ENCODE data around the gene NNT. TPM values are rescaled to one million over a fixed set of nuclear protein-coding genes. Genes with fewer than 3 reads are reported as not detected.

NNT gene
- total RNA-seq, 1 donor from 2014 or later: 80.4 TPM

GRCh38 chr5:43601454-43602260, 1.3 kb upstream of the NNT start:
- Mint-ChIP-seq H3K27ac (peak overlapping the region; percentile 90), H3K4me1 (ENCODE audit: unreplicated experiment) (peaks cover 24% of the 10 kb centered on the region), H3K27me3 (no peaks in the 10 kb centered on the region), H3K36me3 (peaks cover 7% of the 10 kb centered on the region), H3K9me3 (peaks cover 4% of the 10 kb centered on the region), H3K4me3 (peak overlapping the region; percentile 97)
- TF ChIP-seq CTCF (conservative IDR thresholded peaks at IDR 0.05): no peak
- no peak for DNase-seq (ENCODE audit: extremely low spot score, unreplicated experiment)

DNA sequence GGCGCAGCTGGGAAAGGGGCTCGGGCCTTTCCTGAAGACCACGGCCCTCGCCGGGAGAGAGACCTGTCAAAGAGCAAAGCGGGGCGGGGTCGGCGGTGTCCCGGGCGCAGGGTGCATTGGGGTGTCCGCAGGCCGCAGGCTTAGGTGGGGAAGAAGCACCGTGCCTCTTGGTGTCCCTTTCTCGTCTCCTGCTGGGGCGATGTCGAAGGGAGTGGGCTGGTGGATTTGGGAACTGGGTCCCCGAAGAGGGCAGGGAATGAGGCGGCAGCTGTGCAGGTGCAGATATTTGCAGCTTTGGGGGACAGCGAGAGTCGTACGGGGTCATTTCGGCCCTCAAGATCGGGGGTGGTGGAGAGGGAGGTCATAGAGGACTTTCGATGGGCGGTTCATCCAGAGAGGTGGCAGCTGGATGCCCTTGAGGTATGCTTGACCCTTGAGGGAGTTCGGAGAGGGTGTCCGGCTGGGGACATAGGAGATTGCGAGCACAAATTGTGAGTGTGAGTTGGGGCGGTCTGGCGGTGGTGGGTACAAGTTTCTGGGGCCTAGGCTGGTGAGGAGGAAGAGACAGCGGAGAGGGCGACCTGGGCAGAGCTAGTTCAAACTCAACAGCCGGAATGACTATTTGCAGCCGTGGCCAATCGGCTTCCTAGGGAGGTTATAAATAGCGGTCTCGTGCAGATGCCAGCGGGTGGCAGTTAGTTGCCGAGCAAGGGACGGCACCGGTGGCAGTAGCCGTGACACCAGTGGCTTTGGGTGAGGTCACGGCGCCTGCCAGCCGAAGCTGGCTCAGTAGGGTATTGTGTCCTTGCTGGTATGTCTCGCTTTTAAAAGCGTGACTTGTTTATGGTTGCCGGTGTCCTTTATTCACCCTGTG, 601 bp downstream of the NNT start:
- peak overlapping the region; percentile 90 for H3K27ac Mint-ChIP-seq
- no peak for TF ChIP-seq CTCF (conservative IDR thresholded peaks at IDR 0.05)
- peaks cover 4% of the 10 kb centered on the region for H3K9me3 Mint-ChIP-seq
- no peak for DNase-seq (ENCODE audit: extremely low spot score, unreplicated experiment)
- H3K4me3 Mint-ChIP-seq: peak overlapping the region; percentile 97
- peaks cover 15% of the 10 kb centered on the region for H3K36me3 Mint-ChIP-seq
- peaks cover 24% of the 10 kb centered on the region for H3K4me1 Mint-ChIP-seq (ENCODE audit: unreplicated experiment)
- no peaks in the 10 kb centered on the region for H3K27me3 Mint-ChIP-seq

DNA sequence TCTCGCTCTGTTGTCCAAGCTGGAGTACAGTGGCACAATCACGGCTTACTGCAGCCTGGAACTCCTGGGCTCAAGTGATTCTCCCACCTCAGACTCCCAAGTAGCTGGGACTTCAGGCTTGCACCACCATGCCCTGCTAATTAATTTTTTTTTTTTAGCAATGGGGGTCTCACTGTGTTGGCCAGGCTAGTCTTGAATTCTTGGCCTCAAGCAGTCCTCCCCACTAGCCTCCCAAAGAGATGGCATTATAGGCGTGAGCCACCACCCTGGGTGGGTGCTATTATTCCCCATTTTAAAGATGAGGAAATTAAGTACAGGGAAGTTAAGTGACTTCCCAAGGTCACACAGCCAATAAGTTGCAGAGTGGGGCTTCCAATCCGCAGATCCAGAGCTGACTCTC, 1.7 kb downstream of the NNT start:
- TF ChIP-seq CTCF (conservative IDR thresholded peaks at IDR 0.05): no peak
- Mint-ChIP-seq H3K4me3 (peak overlapping the region; percentile 97), H3K9me3 (peaks cover 4% of the 10 kb centered on the region), H3K36me3 (peaks cover 22% of the 10 kb centered on the region), H3K4me1 (ENCODE audit: unreplicated experiment) (peaks cover 24% of the 10 kb centered on the region), H3K27ac (no peak overlapping the region), H3K27me3 (no peaks in the 10 kb centered on the region)
- DNase-seq (ENCODE audit: extremely low spot score, unreplicated experiment): no peak

- peaks cover 24% of the 10 kb centered on the region for H3K4me1 Mint-ChIP-seq (ENCODE audit: unreplicated experiment)
- H3K4me3 Mint-ChIP-seq: no peak overlapping the region
- no peaks in the 10 kb centered on the region for H3K27me3 Mint-ChIP-seq
- H3K36me3 Mint-ChIP-seq: peaks cover 30% of the 10 kb centered on the region
- no peak overlapping the region for H3K27ac Mint-ChIP-seq
- DNase-seq (ENCODE audit: extremely low spot score, unreplicated experiment): no peak
- no peak for TF ChIP-seq CTCF (conservative IDR thresholded peaks at IDR 0.05)
- H3K9me3 Mint-ChIP-seq: peaks cover 4% of the 10 kb centered on the region
Measured at GRCh38 chr5:43606351-43606750, 3.4 kb downstream of the NNT start.

- H3K27ac Mint-ChIP-seq: no peak overlapping the region
- H3K36me3 Mint-ChIP-seq: peaks cover 37% of the 10 kb centered on the region
- DNase-seq (ENCODE audit: extremely low spot score, unreplicated experiment): no peak
- H3K4me1 Mint-ChIP-seq (ENCODE audit: unreplicated experiment): peaks cover 13% of the 10 kb centered on the region
- peaks cover 4% of the 10 kb centered on the region for H3K9me3 Mint-ChIP-seq
- no peak for TF ChIP-seq CTCF (conservative IDR thresholded peaks at IDR 0.05)
- no peaks in the 10 kb centered on the region for H3K27me3 Mint-ChIP-seq
- H3K4me3 Mint-ChIP-seq: no peak overlapping the region
Measured at GRCh38 chr5:43608406-43608805, 5.4 kb downstream of the NNT start.

Measured in type B pancreatic cell (in vitro differentiated cells).